Loucy (cell line): ENCODE measurements around the gene CD300C.

Experiments used
- CTCF ChIP-seq: fragments of 200-600 bp; sonication (generic); conservative IDR thresholded peaks from 2 replicates; pipeline ENCODE4 v1.5.1; 2014; ENCODE audit warnings: mild to moderate bottlenecking, antibody characterized with exemption, low read length
- EZH2phosphoT487 ChIP-seq: fragments of 200-600 bp; IDR thresholded peaks from 2 replicates; pipeline ENCODE4 v1.6.1; 2018; ENCODE audit warnings: antibody characterized with exemption, mild to moderate bottlenecking, moderate library complexity, borderline replicate concordance

GRCh38 chr17:74542727-74543383 lies 3.1 kb downstream of the CD300C start:
- TF ChIP-seq CTCF (no peak), EZH2phosphoT487 (no peak)
